Hematopoietic multipotent progenitor cell treated with erythropoietin and hydrocortisone succinate and interleukin-3 and kit ligand, for 15 days (in vitro differentiated cells): ENCODE measurements around the gene IGF1.

Experiments
- DNase-seq: peaks from one replicate; pipeline ENCODE4 v3.0.0-alpha.2; 2015; ENCODE audit warnings: low spot score

IGF1 gene

DNA sequence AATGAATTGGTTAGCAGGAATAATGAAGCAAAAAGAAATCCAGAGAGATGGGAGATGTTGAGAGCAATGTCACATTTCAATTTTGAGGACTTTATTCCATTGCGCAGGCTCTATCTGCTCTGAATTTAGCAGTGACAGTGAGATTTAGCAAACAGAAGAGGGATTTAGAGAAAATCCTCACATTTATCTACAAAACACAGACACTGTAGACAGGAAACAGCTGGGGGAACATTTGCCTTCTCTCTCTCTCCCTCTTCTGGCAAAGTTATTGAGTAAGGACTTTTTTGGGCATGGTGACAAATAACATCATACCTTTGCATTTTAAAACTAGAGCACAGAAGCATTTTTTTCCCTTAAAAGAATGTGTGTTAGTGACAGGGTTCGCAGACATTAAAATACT lies at the start of gene IGF1:
Gene IGF1, minus strand, starts transcription at position 158 of the 400 bp plus-strand sequence. CDS start 182 bp downstream, outside the sequence.
- no peak for DNase-seq

- no peak for DNase-seq
These were observed 47.7 kb upstream of the IGF1 start for GRCh38 chr12:102528111-102528510.

DNA sequence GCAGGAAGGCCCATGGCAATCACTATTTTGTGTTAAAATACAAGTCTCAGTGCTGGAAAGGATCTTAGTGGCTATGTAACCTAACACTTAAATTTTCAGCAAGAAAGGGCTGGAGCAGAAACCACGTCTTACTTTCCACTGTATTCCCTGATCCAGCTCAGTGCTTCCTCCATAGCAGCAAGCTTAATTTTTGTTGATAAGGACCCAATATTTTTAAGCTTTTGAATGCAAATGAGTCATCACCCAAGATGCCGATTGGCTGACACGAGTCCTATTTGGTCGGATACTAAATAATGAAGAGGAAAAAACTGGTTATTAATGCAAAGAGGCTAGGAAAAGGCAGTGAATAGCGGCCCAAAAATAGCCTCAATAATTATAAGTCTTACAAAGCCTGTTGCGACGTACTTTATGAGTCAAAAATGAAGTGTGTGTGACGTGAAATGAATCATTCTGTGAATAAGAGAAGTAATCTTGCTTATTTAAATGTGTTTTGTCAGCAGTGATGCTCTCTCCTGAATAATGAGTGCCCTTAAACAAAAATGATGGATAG lies 46.9 kb upstream of the IGF1 start:
- DNase-seq = no peak

DNA sequence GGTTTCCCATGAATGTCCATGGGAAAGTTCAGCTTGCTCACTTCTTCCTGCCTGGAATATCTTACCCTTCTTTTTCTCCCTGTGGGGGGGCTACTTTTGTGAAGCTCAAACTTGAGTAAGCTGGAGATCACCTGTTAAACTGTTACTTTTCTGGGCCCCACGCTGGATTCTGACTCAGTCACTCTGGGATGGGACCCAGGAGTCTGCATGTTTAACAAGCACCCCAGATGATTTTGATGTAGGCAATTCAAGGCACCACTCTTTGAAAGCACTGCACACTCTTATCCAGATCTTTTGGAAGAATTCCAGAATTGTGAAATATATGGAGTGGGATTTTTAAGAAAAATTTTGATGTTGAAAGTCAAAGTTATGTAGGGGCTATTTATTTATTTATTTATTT lies 46.3 kb upstream of the IGF1 start:
- no peak for DNase-seq

DNA sequence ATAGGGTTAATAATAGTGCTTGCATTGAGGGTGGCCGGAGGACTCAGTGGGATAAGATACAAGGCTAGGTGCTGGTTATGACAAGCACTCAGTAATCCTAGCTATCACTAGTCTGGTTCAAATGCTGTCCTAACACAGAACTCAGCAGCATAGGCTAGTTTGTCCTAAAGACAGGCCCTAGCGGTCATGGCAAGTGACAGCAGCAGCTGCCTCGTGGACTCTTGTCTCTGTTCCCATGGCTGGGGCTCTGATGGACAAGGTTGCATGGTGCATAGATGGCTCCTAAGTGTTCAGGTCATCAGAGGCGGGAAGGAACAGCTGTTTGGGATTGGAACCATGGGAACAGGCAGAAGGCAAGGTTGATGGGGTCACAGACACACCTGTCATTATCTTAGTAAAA lies 42.4 kb upstream of the IGF1 start:
- DNase-seq = no peak

DNA sequence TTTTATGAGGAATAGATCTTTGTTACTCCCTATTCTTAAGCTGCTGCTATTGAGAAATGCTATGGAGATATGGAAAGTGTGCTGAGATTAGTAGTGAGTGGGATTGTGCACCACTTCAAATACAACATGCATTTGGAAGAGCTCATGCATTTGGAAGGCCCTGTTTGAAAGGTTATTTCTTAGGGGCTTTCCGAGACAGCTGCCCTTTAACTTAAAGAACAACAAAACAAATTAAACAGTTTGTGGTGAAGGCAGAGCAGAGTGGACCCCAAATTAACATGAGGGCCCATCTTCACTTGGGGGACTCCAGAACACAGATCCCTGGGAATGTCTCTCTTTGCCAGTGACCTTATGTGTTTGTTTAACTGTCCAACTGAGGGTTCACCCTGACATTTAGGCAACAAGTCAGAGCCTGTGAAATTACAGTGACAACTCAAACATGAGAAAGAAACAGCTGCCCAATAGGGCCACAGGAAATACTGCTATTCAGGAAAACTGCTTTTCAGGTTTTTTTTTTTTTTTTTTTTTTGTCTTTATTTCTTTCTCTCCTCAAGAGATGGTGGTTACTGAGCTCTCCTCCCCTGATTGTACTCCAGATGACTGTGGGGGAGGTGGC lies 41.4 kb upstream of the IGF1 start:
- DNase-seq = no peak

GRCh38 chr12:102518871-102519270 lies 38.5 kb upstream of the IGF1 start:
- no peak for DNase-seq

GRCh38 chr12:102514696-102515095 lies 34.3 kb upstream of the IGF1 start:
- no peak for DNase-seq

- no peak for DNase-seq
These were observed 33.4 kb upstream of the IGF1 start for GRCh38 chr12:102513739-102514138.

- DNase-seq = no peak
These were observed 32.9 kb upstream of the IGF1 start for GRCh38 chr12:102513272-102513671.

DNA sequence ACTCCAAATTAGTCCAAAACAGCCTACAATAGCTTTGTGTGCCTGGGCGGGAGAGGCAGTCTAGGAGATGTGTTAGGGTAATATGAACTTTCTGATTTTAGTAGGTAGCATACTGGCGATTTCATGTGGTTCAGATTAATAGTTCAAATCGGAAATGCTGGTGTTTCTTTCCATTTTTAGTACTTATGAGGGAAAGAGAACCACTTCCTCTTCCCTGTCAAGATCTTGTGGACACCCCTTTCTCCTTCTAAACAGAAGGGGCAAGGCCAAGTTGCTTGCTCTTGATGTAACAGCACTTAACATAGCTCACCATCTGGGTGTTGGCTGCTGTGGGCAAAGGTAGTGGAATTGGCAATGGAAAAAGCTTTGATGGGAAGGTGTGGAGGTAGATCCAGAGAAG lies 32.2 kb upstream of the IGF1 start:
- DNase-seq = no peak

- DNase-seq = no peak
These were observed 31.2 kb upstream of the IGF1 start for GRCh38 chr12:102511575-102511974.

GRCh38 chr12:102510463-102510862 lies 30.1 kb upstream of the IGF1 start:
- no peak for DNase-seq

GRCh38 chr12:102510031-102510430 lies 29.7 kb upstream of the IGF1 start:
- no peak for DNase-seq

- DNase-seq = no peak
These were observed 28.8 kb upstream of the IGF1 start for GRCh38 chr12:102509123-102509626.

DNA sequence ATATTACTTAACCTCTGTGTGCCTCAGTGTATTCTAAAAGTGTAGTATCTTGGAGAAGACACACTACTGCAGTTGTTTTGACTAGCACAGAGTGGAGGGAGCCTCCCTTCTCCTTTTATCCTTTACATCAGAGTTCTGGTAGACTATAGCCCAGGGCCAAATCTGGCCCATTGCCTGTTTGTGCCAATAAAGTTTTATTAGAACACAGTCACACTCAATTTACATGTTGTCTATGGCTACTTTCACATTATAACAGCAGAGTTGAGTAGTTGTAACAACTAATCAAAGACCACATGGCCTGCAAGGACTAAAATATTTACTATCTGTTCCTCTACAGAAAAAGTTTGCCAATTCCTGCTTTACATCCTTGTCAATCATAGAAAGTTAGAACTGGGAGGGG lies 27.7 kb upstream of the IGF1 start:
- DNase-seq = no peak

DNA sequence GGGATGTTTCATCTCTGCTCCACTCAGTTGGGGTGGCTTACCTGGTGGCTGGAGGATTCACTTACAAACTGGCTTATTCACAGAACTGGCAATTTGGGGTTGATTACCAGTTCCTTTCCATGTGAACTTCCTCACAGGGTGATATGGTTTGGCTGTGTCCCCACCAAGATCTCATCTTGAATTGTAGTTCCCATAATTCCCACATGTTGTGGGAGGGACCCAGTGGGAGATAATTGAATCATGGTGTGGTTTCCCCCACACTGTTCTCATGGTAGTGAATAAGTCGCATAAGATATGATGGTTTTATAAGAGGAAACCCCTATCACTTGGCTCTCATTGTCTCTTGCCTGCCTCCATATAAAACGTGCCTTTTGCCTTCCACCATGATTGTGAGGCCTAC lies 26.9 kb upstream of the IGF1 start:
- DNase-seq = no peak

DNA sequence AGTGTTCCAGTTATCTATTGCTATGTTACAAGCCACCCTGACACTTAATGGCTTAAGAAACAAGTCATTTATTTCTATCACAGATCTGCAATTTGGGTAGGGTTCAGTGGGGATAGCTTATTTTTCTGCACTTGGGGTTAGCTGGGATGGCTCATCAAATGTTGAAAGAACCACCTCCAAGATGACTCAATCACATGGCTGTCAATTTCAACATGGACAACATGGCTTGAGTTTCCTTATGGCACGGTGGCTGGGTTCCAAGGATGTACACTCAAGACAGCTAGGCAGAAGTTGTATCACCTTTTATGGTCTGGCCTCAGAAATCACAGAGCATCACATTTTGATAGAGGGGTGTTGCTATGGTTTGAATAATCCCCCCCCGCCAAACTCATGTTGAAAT lies 24.5 kb upstream of the IGF1 start:
- no peak for DNase-seq

DNA sequence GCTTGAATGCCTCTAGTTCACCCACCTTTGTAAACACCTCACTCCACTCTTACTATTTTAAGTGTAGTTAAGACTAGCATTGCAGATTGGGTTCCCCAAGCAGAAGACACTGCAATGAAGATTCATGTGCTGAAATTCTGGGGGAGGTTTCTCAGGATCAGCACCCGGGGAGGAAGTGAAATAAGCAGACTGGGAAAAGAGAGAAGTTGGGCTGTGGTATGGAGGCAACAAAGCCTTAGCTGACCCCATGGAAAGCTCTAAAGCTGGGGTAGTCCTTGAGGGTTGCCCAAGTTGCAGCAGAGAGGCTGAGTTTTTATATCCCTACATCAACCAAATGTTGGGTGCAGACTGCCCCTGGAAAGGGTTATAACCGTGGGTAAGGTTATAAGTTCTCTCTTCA lies 23.9 kb upstream of the IGF1 start:
- no peak for DNase-seq

DNA sequence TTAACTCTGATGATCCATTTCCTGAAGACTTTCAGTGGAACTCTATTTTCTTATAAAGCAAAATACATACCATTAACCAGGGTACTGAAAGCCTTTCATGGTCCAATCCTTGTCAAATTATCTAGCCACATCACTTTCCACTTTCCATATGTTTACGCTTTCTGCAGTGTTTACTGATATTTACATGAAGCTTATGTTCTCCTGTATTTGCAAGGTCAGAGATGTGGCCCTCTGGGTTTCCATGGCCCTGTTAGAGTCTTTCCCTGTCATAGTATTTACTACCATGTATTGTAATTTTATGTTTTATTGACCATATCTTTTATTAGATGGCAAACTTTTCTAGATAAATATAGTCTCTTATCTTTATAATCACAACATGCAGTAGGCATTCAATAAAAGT lies 23.5 kb upstream of the IGF1 start:
- DNase-seq = no peak

DNA sequence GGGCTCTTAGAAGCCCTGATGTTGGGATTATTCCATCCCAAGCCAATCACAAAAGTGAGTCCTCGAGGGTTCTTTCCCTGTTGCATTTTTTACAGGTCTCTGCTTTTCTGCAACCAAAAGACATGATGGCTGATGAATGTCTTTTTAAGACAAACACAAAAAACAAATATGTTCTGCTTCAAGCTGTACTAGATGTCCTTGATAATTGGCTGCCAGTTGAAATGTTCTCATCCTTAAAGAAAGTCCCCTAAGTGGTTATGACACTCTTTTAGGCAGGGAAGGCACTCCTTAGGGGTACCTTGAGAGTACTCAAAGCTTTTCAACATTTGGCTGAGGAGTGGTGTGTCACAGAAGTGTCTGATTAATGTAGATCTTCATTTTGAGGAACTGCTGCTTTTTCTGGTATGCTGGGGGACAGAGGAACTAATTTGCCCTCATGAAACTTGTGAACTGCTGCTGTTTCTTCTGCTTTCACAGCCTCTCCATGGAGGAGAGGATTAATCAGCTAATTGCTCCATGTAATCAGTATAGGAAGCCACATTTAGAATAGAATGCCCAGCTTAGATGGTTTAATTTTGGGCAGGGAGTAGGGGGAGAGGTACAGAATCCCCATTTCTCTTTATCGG lies 22.8 kb upstream of the IGF1 start:
- no peak for DNase-seq

DNA sequence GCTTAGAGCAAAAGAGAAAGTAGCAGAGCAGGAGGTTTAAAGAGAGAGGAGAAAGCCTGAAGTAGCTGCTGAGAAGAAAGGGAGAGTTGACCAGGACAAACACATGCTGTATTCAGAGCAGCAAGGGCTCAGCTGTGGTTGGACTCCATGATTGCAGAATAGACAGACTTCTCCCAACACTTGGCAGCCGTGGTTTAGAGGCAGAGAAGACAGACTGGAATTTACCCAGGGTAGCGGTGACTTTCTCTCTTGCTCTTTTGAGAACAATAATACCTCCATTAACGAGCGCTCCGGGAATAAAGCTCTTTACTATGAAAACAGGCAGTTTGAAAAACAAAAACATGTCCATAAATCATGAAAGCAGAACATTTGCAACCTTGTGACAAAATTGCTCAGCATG lies 21.4 kb upstream of the IGF1 start:
- DNase-seq = no peak

DNA sequence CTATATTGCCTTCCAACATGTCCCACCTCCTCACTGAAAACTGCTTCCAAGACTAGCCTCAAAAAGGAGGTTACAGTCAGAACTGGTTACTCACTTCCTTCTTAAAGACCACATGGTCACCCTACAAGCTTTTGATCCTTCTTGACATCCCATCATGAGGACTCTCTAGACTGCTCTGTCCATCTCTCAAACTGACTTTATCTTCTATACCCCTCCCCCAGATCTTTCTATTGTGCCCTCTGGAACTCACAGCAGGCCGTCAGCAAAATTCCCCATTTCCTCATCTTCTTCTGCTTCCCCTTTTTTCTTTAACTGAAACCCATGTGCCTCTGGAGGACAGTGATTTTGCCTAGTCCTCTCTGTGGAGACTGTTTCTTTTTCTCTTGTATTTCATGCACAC lies 18.1 kb upstream of the IGF1 start:
- no peak for DNase-seq

GRCh38 chr12:102497743-102498142 lies 17.4 kb upstream of the IGF1 start:
- DNase-seq = no peak
